ENCODE results near the gene DUSP2. TPM values are rescaled to one million over a fixed set of nuclear protein-coding genes. Genes with fewer than 3 reads are reported as not detected.

DUSP2 gene
- total RNA-seq, 4 donors from 2014 or later: 26.0 to 124 (median 74.1) TPM

DNA sequence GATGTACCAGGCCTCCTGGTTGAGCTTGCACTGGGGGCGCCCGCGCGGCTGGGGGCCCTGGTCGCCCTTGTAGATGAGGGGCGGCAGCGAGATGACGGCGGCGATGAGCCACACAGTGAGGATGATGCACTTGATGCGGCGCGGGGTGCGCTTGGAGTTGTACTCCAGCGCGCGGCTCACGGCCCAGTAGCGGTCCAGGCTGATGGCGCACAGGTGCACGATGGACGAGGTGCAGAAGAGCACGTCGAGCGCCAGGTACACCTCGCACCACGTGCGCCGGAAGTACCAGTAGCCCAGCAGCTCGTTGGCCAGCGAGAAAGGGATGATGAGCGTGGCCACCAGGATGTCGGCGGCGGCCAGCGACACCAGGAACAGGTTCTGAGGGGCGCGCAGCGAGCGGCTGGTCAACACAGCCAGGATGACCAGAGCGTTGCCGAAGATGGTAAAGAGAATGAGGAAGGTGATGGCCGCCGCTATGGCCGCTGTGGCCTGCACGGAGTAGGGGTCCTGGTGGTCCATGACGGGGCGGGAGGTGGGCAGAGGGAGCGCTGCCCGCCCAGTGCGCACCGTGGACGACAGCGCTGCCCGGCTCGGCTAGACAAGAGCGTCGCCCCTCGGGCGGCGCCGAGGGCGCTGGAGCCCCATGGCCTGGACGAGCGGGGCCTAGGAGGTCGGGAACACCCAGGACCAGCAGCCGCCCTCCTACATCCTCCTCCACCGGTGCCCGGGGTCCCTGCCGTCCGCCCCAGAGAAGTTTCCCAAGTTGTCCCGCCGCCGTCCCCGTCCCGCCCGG lies 29.4 kb downstream of the DUSP2 start:
- TF ChIP-seq POLR2A (IDR thresholded peaks at IDR 0.05) (no peak), POLR2AphosphoS5 (IDR thresholded peaks at IDR 0.05) (no peak), EP300 (IDR thresholded peaks at IDR 0.05) (no peak)
- TF ChIP-seq, protein P1, sequence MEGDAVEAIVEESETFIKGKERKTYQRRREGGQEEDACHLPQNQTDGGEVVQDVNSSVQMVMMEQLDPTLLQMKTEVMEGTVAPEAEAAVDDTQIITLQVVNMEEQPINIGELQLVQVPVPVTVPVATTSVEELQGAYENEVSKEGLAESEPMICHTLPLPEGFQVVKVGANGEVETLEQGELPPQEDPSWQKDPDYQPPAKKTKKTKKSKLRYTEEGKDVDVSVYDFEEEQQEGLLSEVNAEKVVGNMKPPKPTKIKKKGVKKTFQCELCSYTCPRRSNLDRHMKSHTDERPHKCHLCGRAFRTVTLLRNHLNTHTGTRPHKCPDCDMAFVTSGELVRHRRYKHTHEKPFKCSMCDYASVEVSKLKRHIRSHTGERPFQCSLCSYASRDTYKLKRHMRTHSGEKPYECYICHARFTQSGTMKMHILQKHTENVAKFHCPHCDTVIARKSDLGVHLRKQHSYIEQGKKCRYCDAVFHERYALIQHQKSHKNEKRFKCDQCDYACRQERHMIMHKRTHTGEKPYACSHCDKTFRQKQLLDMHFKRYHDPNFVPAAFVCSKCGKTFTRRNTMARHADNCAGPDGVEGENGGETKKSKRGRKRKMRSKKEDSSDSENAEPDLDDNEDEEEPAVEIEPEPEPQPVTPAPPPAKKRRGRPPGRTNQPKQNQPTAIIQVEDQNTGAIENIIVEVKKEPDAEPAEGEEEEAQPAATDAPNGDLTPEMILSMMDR (IDR thresholded peaks at IDR 0.05): no peak
- Histone ChIP-seq H3K27ac (peak overlapping the region; percentile 56), H3K27me3 (peaks cover 51% of the 10 kb centered on the region), H3K36me3 (no peaks in the 10 kb centered on the region), H3K4me3 (peak overlapping the region; percentile 79), H3K4me1 (peaks cover 24% of the 10 kb centered on the region), H3K9me3 (no peaks in the 10 kb centered on the region)
- WGBS: 50% methylated on average over 75 of the region's 77 CpGs
- no peak for DNase-seq (ENCODE audit: low spot score in 2 of 2)

DNA sequence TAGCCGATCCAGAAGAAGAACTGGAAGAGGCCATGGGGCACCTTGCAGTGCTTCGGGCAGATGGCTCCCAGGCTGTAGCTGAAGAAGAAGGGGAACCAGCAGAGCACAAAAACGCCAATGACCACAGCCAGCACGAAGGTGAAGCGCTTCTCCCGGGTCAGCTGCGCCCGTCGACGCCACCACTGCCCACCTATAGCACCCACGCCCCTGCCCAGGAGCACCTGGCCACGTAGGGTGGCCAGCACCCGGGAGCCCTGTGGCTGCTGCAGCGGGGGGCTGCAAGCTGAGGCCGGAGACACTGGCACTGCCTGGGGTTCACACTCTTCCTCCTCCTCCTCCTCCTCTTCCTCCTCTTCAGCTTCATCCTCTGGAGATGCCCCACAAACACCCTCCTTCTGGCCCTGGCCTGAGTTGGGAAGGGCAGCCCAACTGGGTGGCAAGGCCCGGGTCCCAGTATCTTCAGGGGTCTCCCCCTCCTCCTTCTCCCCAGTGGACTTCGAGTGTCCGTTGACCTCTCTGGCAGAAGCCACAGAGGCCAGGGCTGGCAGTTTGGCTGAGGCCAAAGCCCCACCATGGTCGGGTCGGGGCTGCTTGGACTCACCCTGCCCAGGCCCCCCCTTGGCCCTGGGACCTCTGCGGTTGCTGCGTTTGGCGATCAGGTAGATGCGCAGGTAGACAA lies 30.2 kb downstream of the DUSP2 start:
- TF ChIP-seq POLR2AphosphoS5 (IDR thresholded peaks at IDR 0.05) (no peak), POLR2A (IDR thresholded peaks at IDR 0.05) (no peak), EP300 (IDR thresholded peaks at IDR 0.05) (no peak)
- TF ChIP-seq, protein P1 (IDR thresholded peaks at IDR 0.05): no peak
- H3K4me1 ChIP-seq: peaks cover 24% of the 10 kb centered on the region
- DNase-seq (ENCODE audit: low spot score in 2 of 2): no peak
- peaks cover 45% of the 10 kb centered on the region for H3K27me3 ChIP-seq
- H3K9me3 ChIP-seq: no peaks in the 10 kb centered on the region
- H3K27ac ChIP-seq: no peak overlapping the region
- no peaks in the 10 kb centered on the region for H3K36me3 ChIP-seq
- 94% methylated on average over 24 of the region's 24 CpGs for WGBS
- H3K4me3 ChIP-seq: no peak overlapping the region

DNA sequence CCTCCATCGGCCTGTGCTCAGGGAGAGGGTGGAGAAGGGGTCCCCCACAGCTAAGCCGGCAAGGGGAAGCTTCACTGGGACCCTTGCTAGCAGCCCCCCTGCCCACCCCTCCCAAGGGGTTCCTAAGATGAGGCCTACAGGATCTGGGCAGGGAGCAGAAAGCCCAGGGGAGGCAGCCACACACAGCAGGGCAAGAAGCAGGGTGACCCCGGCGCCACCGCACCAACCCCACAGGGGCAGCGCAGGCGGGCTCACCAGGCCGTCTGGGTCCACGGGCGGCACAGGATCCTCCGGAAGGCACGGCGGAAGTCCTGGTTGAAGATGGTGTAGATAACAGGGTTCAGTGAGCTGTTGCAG lies 30.7 kb downstream of the DUSP2 start:
- Histone ChIP-seq H3K4me3 (no peak overlapping the region), H3K27ac (no peak overlapping the region), H3K4me1 (peaks cover 24% of the 10 kb centered on the region), H3K9me3 (no peaks in the 10 kb centered on the region), H3K36me3 (no peaks in the 10 kb centered on the region), H3K27me3 (peaks cover 41% of the 10 kb centered on the region)
- DNase-seq (ENCODE audit: low spot score in 2 of 2): no peak
- no peak for TF ChIP-seq EP300 (IDR thresholded peaks at IDR 0.05)
- TF ChIP-seq, protein P1 (IDR thresholded peaks at IDR 0.05): no peak
- TF ChIP-seq POLR2A (IDR thresholded peaks at IDR 0.05): no peak
- WGBS: 81% methylated on average over 5 of the region's 13 CpGs

DNA sequence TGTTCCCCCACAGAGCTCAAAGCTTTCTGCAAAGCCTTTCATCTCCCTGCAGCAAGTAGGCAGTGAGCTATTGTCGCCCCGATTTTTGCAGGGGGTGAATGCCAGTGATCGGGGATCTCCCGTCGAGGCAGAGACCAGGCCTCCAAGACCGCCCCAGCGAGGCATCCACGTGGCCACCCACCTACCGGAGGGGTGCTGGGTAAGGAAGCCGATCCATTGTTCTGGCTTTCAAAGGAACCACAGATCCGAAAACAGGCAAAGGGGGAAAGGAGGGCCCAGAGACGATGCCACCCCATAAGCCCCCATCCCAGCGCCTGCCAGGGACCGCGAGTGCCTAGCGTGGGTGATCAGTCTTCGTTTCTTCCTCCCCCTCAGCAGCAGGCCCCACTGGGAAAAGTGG lies 31.3 kb downstream of the DUSP2 start:
- H3K27me3 ChIP-seq: peaks cover 37% of the 10 kb centered on the region
- H3K36me3 ChIP-seq: no peaks in the 10 kb centered on the region
- 88% methylated on average over 17 of the region's 17 CpGs for WGBS
- no peak for DNase-seq (ENCODE audit: low spot score in 2 of 2)
- H3K4me1 ChIP-seq: peaks cover 24% of the 10 kb centered on the region
- H3K4me3 ChIP-seq: no peak overlapping the region
- H3K27ac ChIP-seq: no peak overlapping the region
- TF ChIP-seq, protein P1 (IDR thresholded peaks at IDR 0.05): no peak
- TF ChIP-seq POLR2A (IDR thresholded peaks at IDR 0.05) (no peak), EP300 (IDR thresholded peaks at IDR 0.05) (no peak), POLR2AphosphoS5 (IDR thresholded peaks at IDR 0.05) (no peak)
- no peaks in the 10 kb centered on the region for H3K9me3 ChIP-seq

DNA sequence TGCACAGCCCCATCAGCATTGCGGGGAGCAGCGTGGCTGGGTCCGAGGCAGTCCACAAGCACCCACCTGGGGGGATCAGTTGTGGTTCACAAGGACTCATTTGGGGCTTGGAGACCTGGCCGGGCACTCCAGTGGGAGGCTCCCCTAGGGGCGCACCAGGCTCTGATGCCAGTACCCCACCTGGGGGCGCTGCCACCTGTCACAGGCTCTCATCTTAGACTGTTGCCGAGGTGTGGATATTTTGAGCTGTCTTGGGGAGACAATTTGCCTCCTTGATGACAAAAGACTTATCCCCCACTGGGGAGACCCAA lies 31.9 kb downstream of the DUSP2 start:
- Histone ChIP-seq H3K27me3 (peaks cover 31% of the 10 kb centered on the region), H3K36me3 (no peaks in the 10 kb centered on the region)

More for the DNA sequence above, 31.9 kb downstream of the DUSP2 start:
- no peak for TF ChIP-seq POLR2A (IDR thresholded peaks at IDR 0.05)
- no peak for TF ChIP-seq POLR2AphosphoS5 (IDR thresholded peaks at IDR 0.05)
- TF ChIP-seq, protein P1 (IDR thresholded peaks at IDR 0.05): no peak
- WGBS: 96% methylated on average over 7 of the region's 7 CpGs
- Histone ChIP-seq H3K4me1 (peaks cover 24% of the 10 kb centered on the region), H3K9me3 (no peaks in the 10 kb centered on the region), H3K27ac (no peak overlapping the region), H3K4me3 (no peak overlapping the region)
- DNase-seq (ENCODE audit: low spot score in 2 of 2): no peak
